ENCODE data around the gene MRPS15. TPM values are rescaled to one million over a fixed set of nuclear protein-coding genes. Genes with fewer than 3 reads are reported as not detected.

MRPS15 gene
- total RNA-seq, 1 experiment from 2014 or later, result 98.7 TPM

GRCh38 chr1:36465731-36466369 is 1.7 kb upstream of the MRPS15 start:
- H3K27ac ChIP-seq (ENCODE audit: low read depth, low read length), result no peak overlapping the region
- ATAC-seq, result no peak

More at GRCh38 chr1:36465731-36466369, 1.7 kb upstream of the MRPS15 start:
- no peak for DNase-seq (ENCODE audit: low read depth, low spot score)
- Histone ChIP-seq H2AFZ (ENCODE audit: low read depth, low read length, poor library complexity, severe bottlenecking) (no peak overlapping the region), H3K4me2 (ENCODE audit: low read length) (peak overlapping the region; percentile 90), H3K36me3 (ENCODE audit: control insufficient read depth in 1 of 2, insufficient read depth in 2 of 2, low read length in 2 of 2) (peaks cover 2 to 16% of the 10 kb centered on the region in 2 experiments; a peak in 2 of 4 replicates), H3K27me3 (ENCODE audit: insufficient read depth, low read length) (no peaks in the 10 kb centered on the region), H3K4me3 (replicated peaks in 1 of 2; ENCODE audit: low read depth in 1 of 2, low read length in 2 of 2) (no peak overlapping the region), H3K79me2 (ENCODE audit: insufficient read depth, low read length) (peaks cover 28% of the 10 kb centered on the region), H3K9ac (ENCODE audit: low read length) (no peak overlapping the region), H3K4me1 (ENCODE audit: control insufficient read depth in 1 of 2, insufficient read depth in 2 of 2, low read length in 2 of 2) (peaks cover 11 to 25% of the 10 kb centered on the region in 2 experiments), H3K9me3 (ENCODE audit: control insufficient read depth in 1 of 2, insufficient read depth in 1 of 2, low read depth in 1 of 2, low read length in 2 of 2) (no peaks in the 10 kb centered on the region), H4K20me1 (ENCODE audit: insufficient read depth) (no peaks in the 10 kb centered on the region), H3K9me2 (ENCODE audit: insufficient read depth) (no peaks in the 10 kb centered on the region)
- intact Hi-C loops (cut with micrococcal nuclease), result no loop called here
- ChIA-PET RAD21 (ENCODE audit: low non-redundant PET in 1 of 2, low total read pairs in 2 of 2, uncharacterized antibody in 2 of 2, unreplicated experiment in 2 of 2) (no interaction called here), CTCF (no interaction called here), POLR2A (no interaction called here)
- BruUV-seq (replicated peaks), result no TSS peak
- TF ChIP-seq ELF1 (IDR thresholded peaks at IDR 0.05; ENCODE audit: borderline replicate concordance, low read depth), result no peak
- TF ChIP-seq, protein P1, sequence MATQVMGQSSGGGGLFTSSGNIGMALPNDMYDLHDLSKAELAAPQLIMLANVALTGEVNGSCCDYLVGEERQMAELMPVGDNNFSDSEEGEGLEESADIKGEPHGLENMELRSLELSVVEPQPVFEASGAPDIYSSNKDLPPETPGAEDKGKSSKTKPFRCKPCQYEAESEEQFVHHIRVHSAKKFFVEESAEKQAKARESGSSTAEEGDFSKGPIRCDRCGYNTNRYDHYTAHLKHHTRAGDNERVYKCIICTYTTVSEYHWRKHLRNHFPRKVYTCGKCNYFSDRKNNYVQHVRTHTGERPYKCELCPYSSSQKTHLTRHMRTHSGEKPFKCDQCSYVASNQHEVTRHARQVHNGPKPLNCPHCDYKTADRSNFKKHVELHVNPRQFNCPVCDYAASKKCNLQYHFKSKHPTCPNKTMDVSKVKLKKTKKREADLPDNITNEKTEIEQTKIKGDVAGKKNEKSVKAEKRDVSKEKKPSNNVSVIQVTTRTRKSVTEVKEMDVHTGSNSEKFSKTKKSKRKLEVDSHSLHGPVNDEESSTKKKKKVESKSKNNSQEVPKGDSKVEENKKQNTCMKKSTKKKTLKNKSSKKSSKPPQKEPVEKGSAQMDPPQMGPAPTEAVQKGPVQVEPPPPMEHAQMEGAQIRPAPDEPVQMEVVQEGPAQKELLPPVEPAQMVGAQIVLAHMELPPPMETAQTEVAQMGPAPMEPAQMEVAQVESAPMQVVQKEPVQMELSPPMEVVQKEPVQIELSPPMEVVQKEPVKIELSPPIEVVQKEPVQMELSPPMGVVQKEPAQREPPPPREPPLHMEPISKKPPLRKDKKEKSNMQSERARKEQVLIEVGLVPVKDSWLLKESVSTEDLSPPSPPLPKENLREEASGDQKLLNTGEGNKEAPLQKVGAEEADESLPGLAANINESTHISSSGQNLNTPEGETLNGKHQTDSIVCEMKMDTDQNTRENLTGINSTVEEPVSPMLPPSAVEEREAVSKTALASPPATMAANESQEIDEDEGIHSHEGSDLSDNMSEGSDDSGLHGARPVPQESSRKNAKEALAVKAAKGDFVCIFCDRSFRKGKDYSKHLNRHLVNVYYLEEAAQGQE (IDR thresholded peaks at IDR 0.05; ENCODE audit: low read depth), result no peak

Data from HCT116 (cell line).